NCI-H446 (cell line): ENCODE measurements around the gene GFRA1.

Source experiments
- DNase-seq, 2 experiments: peaks; one replicate each; lab custom pipeline; 2025; lab: John Stamatoyannopoulos, UW

GFRA1 gene

GRCh38 chr10:116159197-116159596 is 113.8 kb downstream of the GFRA1 start:
- no peak for DNase-seq

GRCh38 chr10:116158036-116158435 is 115.0 kb downstream of the GFRA1 start:
- DNase-seq, result no peak

- DNase-seq, result no peak
Observed at GRCh38 chr10:116157485-116157884, 115.5 kb downstream of the GFRA1 start.

- DNase-seq, result no peak
Observed at GRCh38 chr10:116156819-116157218, 116.2 kb downstream of the GFRA1 start.

- no peak for DNase-seq
Observed at GRCh38 chr10:116155191-116155590, 117.8 kb downstream of the GFRA1 start.

- DNase-seq, result no peak
Observed at GRCh38 chr10:116154651-116155050, 118.4 kb downstream of the GFRA1 start.

GRCh38 chr10:116151076-116151475 is 121.9 kb downstream of the GFRA1 start:
- no peak for DNase-seq

- DNase-seq, result no peak
Observed at GRCh38 chr10:116150606-116151005, 122.4 kb downstream of the GFRA1 start.

- no peak for DNase-seq
Observed at GRCh38 chr10:116147147-116147905, 125.7 kb downstream of the GFRA1 start.

GRCh38 chr10:116146372-116147140 is 126.5 kb downstream of the GFRA1 start:
- no peak for DNase-seq

GRCh38 chr10:116143673-116144222 is 129.3 kb downstream of the GFRA1 start:
- no peak for DNase-seq

GRCh38 chr10:116141855-116142254 is 131.2 kb downstream of the GFRA1 start:
- no peak for DNase-seq

- DNase-seq, result no peak
Observed at GRCh38 chr10:116141246-116141645, 131.8 kb downstream of the GFRA1 start.

GRCh38 chr10:116139886-116140285 is 133.1 kb downstream of the GFRA1 start:
- no peak for DNase-seq

GRCh38 chr10:116138897-116139296 is 134.1 kb downstream of the GFRA1 start:
- no peak for DNase-seq

GRCh38 chr10:116136261-116136660 is 136.7 kb downstream of the GFRA1 start:
- no peak for DNase-seq

GRCh38 chr10:116134322-116134721 is 138.7 kb downstream of the GFRA1 start:
- no peak for DNase-seq

- no peak for DNase-seq
Observed at GRCh38 chr10:116133634-116134033, 139.4 kb downstream of the GFRA1 start.

GRCh38 chr10:116132780-116133399 is 140.1 kb downstream of the GFRA1 start:
- DNase-seq, result no peak

GRCh38 chr10:116130006-116130405 is 143.0 kb downstream of the GFRA1 start:
- no peak for DNase-seq

- no peak for DNase-seq
Observed at GRCh38 chr10:116126954-116127695, 145.9 kb downstream of the GFRA1 start.

GRCh38 chr10:116126239-116126638 is 146.8 kb downstream of the GFRA1 start:
- no peak for DNase-seq
